Measurements from ENCODE around the gene STXBP1. TPM values are rescaled to one million over a fixed set of nuclear protein-coding genes. Genes with fewer than 3 reads are reported as not detected.
A peak's percentile ranks its signal among the peaks of the same experiment; 100 is the strongest.

Gene STXBP1
- total and polyA plus RNA-seq, 9 of the 15 experiments (the other 6 are each of a cell fraction or from before 2014, with no cell fraction given): 4.6 to 35.1 (median 9.7) TPM

DNA sequence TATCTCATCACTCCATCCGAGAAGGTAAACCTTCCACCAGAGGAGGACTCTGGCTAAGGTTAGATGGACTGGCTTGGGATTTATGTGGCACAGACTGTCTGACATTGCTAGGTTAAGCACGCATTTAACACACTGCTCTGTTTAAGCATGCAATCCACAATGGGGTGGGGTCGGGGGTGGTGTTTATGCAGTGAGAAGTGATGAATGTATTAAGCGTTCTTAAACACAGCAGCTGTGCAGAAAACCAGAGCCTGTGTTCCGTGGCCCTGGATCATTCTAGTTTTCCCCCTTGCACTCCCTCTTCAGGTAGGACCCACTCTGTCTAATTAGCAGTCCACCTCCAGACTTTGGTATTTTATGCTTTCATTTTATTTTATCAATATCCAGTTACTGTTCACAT, 46.4 kb downstream of the STXBP1 start (continued):
- no peak for TF ChIP-seq ILF3 (IDR thresholded peaks at IDR 0.05; ENCODE audit: borderline replicate concordance)
- TF ChIP-seq ZNF551 (CRISPR knock-in tag; IDR thresholded peaks at IDR 0.05): no peak
- TF ChIP-seq NCOA4 (IDR thresholded peaks at IDR 0.05; ENCODE audit: partially characterized antibody): no peak
- no peak for TF ChIP-seq CXXC5 (CRISPR knock-in tag; IDR thresholded peaks at IDR 0.05)

- FAIRE-seq (no peak), DNase-seq (ENCODE audit: extremely low read depth in 1 of 4, low spot score in 3 of 4) (peak in 1 of 4 experiments; percentile 47), ATAC-seq (no peak)
- WGBS (ENCODE audit: insufficient coverage, low coverage, missing lambda C conversion rate): 58% methylated on average over 13 of the region's 13 CpGs
- peaks cover 6% of the 10 kb centered on the region in 2 experiments; a peak in 4 of 5 replicates for H3K4me1 ChIP-seq (replicated peaks in 1 of 2; ENCODE audit: control insufficient read depth in 2 of 2, insufficient read depth in 2 of 2, low read length in 2 of 2)
- no TSS peak for BruUV-seq (replicated peaks)
- intact Hi-C loops (cut with micrococcal nuclease): no loop called here
- peaks cover 40% of the 10 kb centered on the region; the same call in 2 of the 3 replicates for H3K36me3 ChIP-seq (ENCODE audit: control insufficient read depth, insufficient read depth, low read length)
- no peak overlapping the region for H3K4me2 ChIP-seq (ENCODE audit: insufficient read depth, low read length)
- H3K4me3 ChIP-seq: no peak overlapping the region
- H3K27ac ChIP-seq (ENCODE audit: extremely low read depth, low read depth, low read length): no peak overlapping the region
- H2AFZ ChIP-seq (ENCODE audit: low read depth, low read length): no peak overlapping the region
- no peaks in the 10 kb centered on the region for H3K9me1 ChIP-seq (ENCODE audit: control insufficient read depth, insufficient read depth, low read length)
- no peaks in the 10 kb centered on the region for H4K20me1 ChIP-seq (replicated peaks; ENCODE audit: control insufficient read depth, insufficient read depth, low read length)
- H3K79me2 ChIP-seq (ENCODE audit: control insufficient read depth, insufficient read depth, low read length): no peaks in the 10 kb centered on the region
- ChIA-PET POLR2A (interaction anchor here (0.7 to 2.5 kb wide), 3 partner anchors 10 to 315 kb away, joined by 3 to 8 read pairs (median 4); no protein-coding TSS in a partner anchor), CTCF (ENCODE audit: low intra/inter-chr PET ratio) (no interaction called here)
- H3K9ac ChIP-seq (ENCODE audit: insufficient read depth in 1 of 2, low read depth in 2 of 2, low read length in 2 of 2): peak overlapping the region in 1 of 2 experiments; percentile 4; a peak in 1 of 4 replicates
- H3K9me3 ChIP-seq (replicated peaks; ENCODE audit: control insufficient read depth, insufficient read depth, low read depth, low read length): no peaks in the 10 kb centered on the region
- H3K27me3 ChIP-seq (ENCODE audit: control insufficient read depth in 2 of 2, insufficient read depth in 2 of 2, low read length in 2 of 2): no peaks in the 10 kb centered on the region
- in situ Hi-C loops (cut with MboI): no loop called here
- TF ChIP-seq ZBTB1 (CRISPR knock-in tag; IDR thresholded peaks at IDR 0.05; ENCODE audit: borderline replicate concordance, low read depth) (no peak), BCOR (IDR thresholded peaks at IDR 0.05) (no peak), AFF1 (IDR thresholded peaks at IDR 0.05; ENCODE audit: low read depth in 1 of 2, partially characterized antibody in 2 of 2) (no peak), ZBED1 (IDR thresholded peaks at IDR 0.05) (no peak), LEF1 (IDR thresholded peaks at IDR 0.05) (no peak), KAT8 (IDR thresholded peaks at IDR 0.05; ENCODE audit: low read depth) (no peak), MITF (IDR thresholded peaks at IDR 0.05) (no peak), SMARCA4 (IDR thresholded peaks at IDR 0.05) (no peak), TFAP4 (CRISPR knock-in tag; IDR thresholded peaks at IDR 0.05; ENCODE audit: borderline replicate concordance) (no peak), PCBP1 (IDR thresholded peaks at IDR 0.05; ENCODE audit: low read depth, low read length, poor library complexity, severe bottlenecking) (no peak), FIP1L1 (IDR thresholded peaks at IDR 0.05; ENCODE audit: low read depth, low read length, poor library complexity, severe bottlenecking) (no peak)
Observed at GRCh38 chr9:127660886-127661741, 49.0 kb downstream of the STXBP1 start.

Data from K562 (cell line).